GM12878 (cell line): ENCODE data around the gene ERVW-1. TPM values are rescaled to one million over a fixed set of nuclear protein-coding genes. Genes with fewer than 3 reads are reported as not detected.

Experiments
- ATAC-seq: fragments of 200-7000 bp; cut with Tn5 transposase; 3 replicates; pipeline ENCODE4 v1.9.1; 2020; ENCODE audit warnings: mild to moderate bottlenecking, moderate library complexity
- BruUV-seq: library from RNA; stranded (reverse); fragments of 400-500 nt; replicated peaks from 2 replicates; lab custom pipeline; 2021; lab: Mats Ljungman, UMichigan
- CTCF ChIA-PET: fragments of 300-600 bp; sonication (Branson Sonifier 250); formaldehyde crosslinking; extraction: SDS; loops from one replicate; lab custom pipeline; 2021; ENCODE audit warnings: inconsistent platforms; lab: Yijun Ruan, JAX
- POLR2A ChIA-PET: fragments of 350-600 bp; formaldehyde crosslinking; extraction: SDS; loops from one replicate; lab custom pipeline; 2021; ENCODE audit warnings: inconsistent platforms; lab: Charles Lee
- RAD21 ChIA-PET: fragments of 300-600 bp; sonication (Branson Sonifier 250); formaldehyde crosslinking; loops from one replicate; lab custom pipeline; 2023; ENCODE audit warnings: antibody characterized with exemption; ENCODE audit not compliant: unreplicated experiment; lab: Charles Lee
- SMC1A ChIA-PET: fragments of 300-600 bp; sonication (Branson Sonifier 250); formaldehyde crosslinking; loops from one replicate; lab custom pipeline; 2023; ENCODE audit not compliant: unreplicated experiment, uncharacterized antibody; lab: Charles Lee
- DNase-seq: peaks from one replicate; pipeline ENCODE4 v3.0.0-alpha.2; 2011; ENCODE audit warnings: low read depth, low spot score
- FAIRE-seq: peaks from 3 replicates; lab custom pipeline; 2011; peaks lifted over from hg19 to GRCh38; lab: Jason Lieb, UNC
- H2AFZ ChIP-seq: 2 replicates; pipeline ENCODE4 v1.6.0; 2011; ENCODE audit warnings: low read depth, low read length, control low read depth; ENCODE audit not compliant: control insufficient read depth
- H3K27ac ChIP-seq: 2 replicates; pipeline ENCODE4 v1.5.1; 2011; ENCODE audit warnings: control low read depth; ENCODE audit not compliant: control insufficient read depth, insufficient read depth
- H3K27me3 ChIP-seq, 2 experiments: replicated peaks in 1 of 2; 2 replicates each; pipeline versions ENCODE4 v1.6.0 to v1.6.1; 2011; ENCODE audit warnings: low read length in 1 of 2; ENCODE audit not compliant: control insufficient read depth in 2 of 2, insufficient read depth in 2 of 2
- H3K36me3 ChIP-seq, 2 experiments: 2 replicates each; pipeline ENCODE4 v1.5.1; 2011; ENCODE audit warnings: low read length in 1 of 2; ENCODE audit not compliant: control insufficient read depth in 2 of 2, insufficient read depth in 2 of 2
- H3K4me1 ChIP-seq: 2 replicates; pipeline ENCODE4 v1.6.1; 2011; ENCODE audit warnings: mild to moderate bottlenecking, low read length, moderate library complexity, mixed read lengths; ENCODE audit not compliant: control insufficient read depth, insufficient read depth
- H3K4me2 ChIP-seq: 2 replicates; pipeline ENCODE4 v1.6.0; 2011; ENCODE audit warnings: control low read depth; ENCODE audit not compliant: control insufficient read depth, insufficient read depth
- H3K4me3 ChIP-seq: fragments of 200-600 bp; sonication (generic); 2 replicates; pipeline ENCODE4 v1.5.1; 2016
- H3K79me2 ChIP-seq: 2 replicates; pipeline ENCODE4 v1.6.0; 2011; ENCODE audit warnings: low read length; ENCODE audit not compliant: control insufficient read depth, insufficient read depth
- H3K9ac ChIP-seq: 2 replicates; pipeline ENCODE4 v1.8.0; 2011; ENCODE audit warnings: low read length, control low read depth, mixed read lengths; ENCODE audit not compliant: control insufficient read depth, insufficient read depth
- H3K9me3 ChIP-seq: replicated peaks from 3 replicates; pipeline ENCODE4 v1.5.1; 2011; ENCODE audit warnings: mild to moderate bottlenecking, low read length; ENCODE audit not compliant: control insufficient read depth, insufficient read depth
- H4K20me1 ChIP-seq: 2 replicates; pipeline ENCODE4 v1.6.0; 2011; ENCODE audit not compliant: control insufficient read depth, insufficient read depth
- BCLAF1 ChIP-seq: fragments of 450-650 bp; IDR thresholded peaks from 2 replicates; pipeline ENCODE4 v1.6.1; 2017; ENCODE audit warnings: antibody characterized with exemption, mild to moderate bottlenecking, moderate library complexity
- IKZF1 ChIP-seq: fragments of 450-650 bp; conservative IDR thresholded peaks from 2 replicates; pipeline ENCODE4 v1.6.1; 2017; ENCODE audit warnings: antibody characterized with exemption, mild to moderate bottlenecking
- MLLT1 ChIP-seq: fragments of 450-650 bp; IDR thresholded peaks from 2 replicates; pipeline ENCODE4 v1.6.1; 2016; ENCODE audit warnings: mild to moderate bottlenecking
- SMC3 ChIP-seq: IDR thresholded peaks from 2 replicates; pipeline ENCODE4 v1.6.1; 2011; ENCODE audit warnings: low read length, improper control_type of control experiment, borderline replicate concordance
- SPI1 ChIP-seq: IDR thresholded peaks from 2 replicates; pipeline ENCODE4 v1.6.1; 2011; ENCODE audit warnings: low read depth, mild to moderate bottlenecking, low read length, moderate library complexity, borderline replicate concordance; ENCODE audit not compliant: insufficient read depth
- WGBS: methylation state at CpG from one replicate; pipeline ENCODE4 v1.1.6; 2016; ENCODE audit warnings: low lambda C conversion rate; ENCODE audit not compliant: insufficient replicate concordance, insufficient coverage; ENCODE audit errors: missing lambda C conversion rate; 5-methylcytosine and 5-hydroxymethylcytosine counted together
- in situ Hi-C: fragments of 300-500 bp; cut with MboI; formaldehyde crosslinking; loops from 9 replicates; pipeline ENCODE4 v1.14.3; 2018; ENCODE audit warnings: mixed read lengths
- intact Hi-C: fragments of 100-400 bp; cut with micrococcal nuclease; formaldehyde crosslinking; loops from one replicate; pipeline ENCODE4 v1.14.2; 2022; ENCODE audit not compliant: unreplicated experiment
- polyA plus RNA-seq, 11 experiments: library from polyadenylated mRNA; depleted of rRNA in 4 of 11; unstranded in 6 of 11; stranded (reverse) in 5 of 11; fragments of >200 nt; fragmentation: Nextera tagmentation in 4 of 11; fragmentation: Illumina TruSeq in 1 of 11; extraction: Ambion mirVana in 4 of 11; extraction: Trizol in 1 of 11; gene quantifications; 1 replicate in 1 of 11; 2 replicates in 10 of 11; pipeline versions ENCODE4 v1.2.1 to v1.2.3, GENCODE V29; 2011 to 2016; ENCODE audit warnings: inconsistent platforms in 2 of 11, missing spikeins in 2 of 11, low read depth in 1 of 11
- total RNA-seq, 4 experiments: library from RNA; depleted of rRNA in 3 of 4; stranded (reverse); fragments of >200 nt in 3 of 4; fragmentation: Illumina TruSeq in 1 of 4; extraction: Trizol in 1 of 4; gene quantifications; 2 replicates each; pipeline versions ENCODE4 v1.2.1 to v1.2.3, GENCODE V29; 2013 to 2021
- TF ChIP-seq, protein P1 (sequence below): IDR thresholded peaks from 2 replicates; pipeline ENCODE4 v1.6.1; 2012; ENCODE audit warnings: low read depth, low read length, improper control_type of control experiment

ERVW-1 gene
- total and polyA plus RNA-seq, 10 of the 15 experiments (the other 5 are each of a cell fraction or from before 2014, with no cell fraction given): 0.05 TPM; not detected in 9

DNA sequence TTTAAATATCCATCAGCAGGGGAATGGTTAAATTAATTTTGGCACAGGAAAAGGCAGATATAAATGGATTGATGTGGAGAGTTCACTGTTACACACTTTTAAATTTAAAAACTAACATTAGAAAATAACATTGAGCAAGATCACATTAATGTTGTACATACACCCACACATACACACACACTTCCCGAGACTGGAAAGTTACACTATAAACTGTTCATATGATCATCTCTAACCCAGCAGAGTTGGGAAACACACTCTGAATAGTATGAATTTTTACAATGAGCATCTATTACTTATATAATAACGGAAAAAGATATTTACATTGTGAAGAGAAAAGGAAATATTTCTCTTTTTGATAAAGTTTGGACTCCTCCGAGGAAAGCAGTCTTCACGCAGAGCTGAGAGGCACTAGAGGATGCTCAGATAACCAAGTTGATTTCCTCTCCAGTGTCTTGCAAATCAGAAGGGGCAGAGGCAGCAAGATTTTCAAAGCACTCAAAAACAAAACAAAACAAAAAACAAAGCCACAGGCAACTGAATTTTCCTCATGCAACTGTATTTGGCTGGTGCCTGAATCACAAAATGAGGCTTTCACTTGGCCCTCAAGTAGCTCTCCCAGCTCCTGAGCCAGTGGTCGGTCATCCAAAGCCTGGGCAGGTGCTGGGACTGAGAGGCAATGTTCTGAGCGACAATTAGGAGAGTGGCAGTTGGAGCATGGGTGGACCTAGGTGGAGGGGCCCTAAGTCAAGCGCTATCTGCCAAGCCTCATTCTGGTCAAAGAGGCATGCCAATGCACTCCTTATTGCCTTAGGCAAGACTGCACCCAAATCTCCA, 40.9 kb downstream of the ERVW-1 start:
- Histone ChIP-seq H3K4me2 (no peak overlapping the region), H3K4me3 (no peak overlapping the region), H3K27ac (no peak overlapping the region), H3K36me3 (no peaks in the 10 kb centered on the region), H3K27me3 (no peaks in the 10 kb centered on the region; a peak in 1 of 4 replicates), H3K4me1 (no peaks in the 10 kb centered on the region), H3K9ac (no peak overlapping the region), H3K79me2 (no peaks in the 10 kb centered on the region), H4K20me1 (no peaks in the 10 kb centered on the region), H2AFZ (no peak overlapping the region), H3K9me3 (no peaks in the 10 kb centered on the region)
- no peak for FAIRE-seq
- TF ChIP-seq SMC3: no peak
- in situ Hi-C loops: loop anchor here (25.0 kb wide), 1 partner anchor 1350 kb away; no protein-coding TSS in a partner anchor
- no peak for DNase-seq
- intact Hi-C loops: no loop called here
- RAD21 ChIA-PET: no interaction called here
- CTCF ChIA-PET: interaction anchor here (2.1 kb wide), 1 partner anchor 13 kb away, joined by 4 read pairs; no protein-coding TSS in a partner anchor
- 58% methylated on average over 7 of the region's 7 CpGs for WGBS
- POLR2A ChIA-PET: no interaction called here
- SMC1A ChIA-PET: no interaction called here
- no peak for ATAC-seq
- no TSS peak for BruUV-seq

- Histone ChIP-seq H3K36me3 (no peaks in the 10 kb centered on the region), H3K4me2 (no peak overlapping the region), H3K27me3 (no peaks in the 10 kb centered on the region; a peak in 1 of 4 replicates), H3K4me3 (no peak overlapping the region), H2AFZ (no peak overlapping the region), H3K27ac (no peak overlapping the region), H3K9me3 (no peaks in the 10 kb centered on the region), H3K4me1 (no peaks in the 10 kb centered on the region), H4K20me1 (no peaks in the 10 kb centered on the region), H3K79me2 (no peaks in the 10 kb centered on the region), H3K9ac (no peak overlapping the region)
- no peak for ATAC-seq
- in situ Hi-C loops: loop anchor here (25.0 kb wide), 1 partner anchor 1348 kb away; no protein-coding TSS in a partner anchor
- BruUV-seq: no TSS peak
- intact Hi-C loops: no loop called here
- CTCF ChIA-PET: no interaction called here
- SMC1A ChIA-PET: interaction anchor here (0.6 kb wide), 1 partner anchor 115 kb away, joined by 4 read pairs; no protein-coding TSS in a partner anchor
- TF ChIP-seq BCLAF1 (no peak), MLLT1 (no peak), SPI1 (no peak), IKZF1 (no peak)
- TF ChIP-seq, protein P1, sequence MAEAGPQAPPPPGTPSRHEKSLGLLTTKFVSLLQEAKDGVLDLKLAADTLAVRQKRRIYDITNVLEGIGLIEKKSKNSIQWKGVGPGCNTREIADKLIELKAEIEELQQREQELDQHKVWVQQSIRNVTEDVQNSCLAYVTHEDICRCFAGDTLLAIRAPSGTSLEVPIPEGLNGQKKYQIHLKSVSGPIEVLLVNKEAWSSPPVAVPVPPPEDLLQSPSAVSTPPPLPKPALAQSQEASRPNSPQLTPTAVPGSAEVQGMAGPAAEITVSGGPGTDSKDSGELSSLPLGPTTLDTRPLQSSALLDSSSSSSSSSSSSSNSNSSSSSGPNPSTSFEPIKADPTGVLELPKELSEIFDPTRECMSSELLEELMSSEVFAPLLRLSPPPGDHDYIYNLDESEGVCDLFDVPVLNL: no peak
- POLR2A ChIA-PET: no interaction called here
- RAD21 ChIA-PET: no interaction called here
- 94% methylated on average over 2 of the region's 2 CpGs for WGBS
- no peak for FAIRE-seq
- DNase-seq: no peak
Observed at GRCh38 chr7:92435542-92435941, 42.2 kb downstream of the ERVW-1 start.
